Right ventricle myocardium superior (tissue), 1 donor: ENCODE data around the gene LIN52. TPM values are rescaled to one million over a fixed set of nuclear protein-coding genes. Genes with fewer than 3 reads are reported as not detected.

ENCODE experiments used
- ATAC-seq: fragments of 200-7000 bp; cut with Tn5 transposase; one replicate; pipeline ENCODE4 v1.9.1; 2020; ENCODE audit warnings: mild to moderate bottlenecking; ENCODE audit not compliant: poor library complexity
- DNase-seq: peaks from one replicate; pipeline ENCODE4 v3.0.0-alpha.2; 2020
- intact Hi-C: fragments of 100-400 bp; cut with DNase I; formaldehyde crosslinking; loops from one replicate; pipeline ENCODE4 v1.11.2; 2022
- total RNA-seq: library from RNA; stranded (reverse); fragmentation: NEBNext Ultra II Directional; extraction: Animal tissue kit (Norgen Biotek cat#: 25700); gene quantifications from one replicate; pipeline ENCODE4 v1.2.1, GENCODE V29; 2021
- donor health status: DM: no; HTN: yes; CAD: no; lungs with severe emphysema.

The LIN52 gene
- total RNA-seq, 1 donor from 2014 or later, result 5.6 TPM

- DNase-seq (no peak), ATAC-seq (no peak)
- intact Hi-C loops, result no loop called here
These were observed 76.0 kb downstream of the LIN52 start for GRCh38 chr14:74160763-74161162.

GRCh38 chr14:74161526-74162158, 76.9 kb downstream of the LIN52 start:
- no peak for ATAC-seq
- intact Hi-C loops, result no loop called here

DNA sequence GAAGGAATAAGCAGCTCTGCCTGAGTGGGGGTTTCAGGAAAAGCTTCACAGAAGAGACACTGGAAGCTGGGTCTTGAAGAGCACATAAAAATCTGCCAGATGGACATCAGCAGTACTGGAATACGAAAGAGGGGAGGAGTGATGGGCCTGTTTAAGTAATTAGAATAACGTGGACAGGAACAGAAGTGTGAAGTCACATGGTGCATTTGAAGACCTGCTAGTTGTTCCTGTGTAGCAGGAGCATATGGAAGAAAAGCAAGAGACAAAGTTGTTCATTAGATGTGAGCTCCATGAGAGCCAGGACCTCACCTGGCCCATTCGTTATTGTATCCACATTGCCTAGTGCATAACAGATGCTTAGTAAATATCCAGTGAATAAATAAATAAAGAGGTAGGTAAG, 85.2 kb downstream of the LIN52 start:
- intact Hi-C loops, result no loop called here
- no peak for ATAC-seq
- DNase-seq, result no peak

More at GRCh38 chr14:74161526-74162158, 76.9 kb downstream of the LIN52 start:
- DNase-seq, result no peak

GRCh38 chr14:74176400-74176793, 91.6 kb downstream of the LIN52 start:
- DNase-seq (no peak), ATAC-seq (no peak)
- intact Hi-C loops, result no loop called here

GRCh38 chr14:74179856-74180255, 95.1 kb downstream of the LIN52 start:
- ATAC-seq, result no peak
- intact Hi-C loops, result no loop called here

GRCh38 chr14:74190927-74191575, 106.3 kb downstream of the LIN52 start:
- no peak for ATAC-seq
- DNase-seq, result no peak
- intact Hi-C loops, result no loop called here

More at GRCh38 chr14:74179856-74180255, 95.1 kb downstream of the LIN52 start:
- no peak for DNase-seq

DNA sequence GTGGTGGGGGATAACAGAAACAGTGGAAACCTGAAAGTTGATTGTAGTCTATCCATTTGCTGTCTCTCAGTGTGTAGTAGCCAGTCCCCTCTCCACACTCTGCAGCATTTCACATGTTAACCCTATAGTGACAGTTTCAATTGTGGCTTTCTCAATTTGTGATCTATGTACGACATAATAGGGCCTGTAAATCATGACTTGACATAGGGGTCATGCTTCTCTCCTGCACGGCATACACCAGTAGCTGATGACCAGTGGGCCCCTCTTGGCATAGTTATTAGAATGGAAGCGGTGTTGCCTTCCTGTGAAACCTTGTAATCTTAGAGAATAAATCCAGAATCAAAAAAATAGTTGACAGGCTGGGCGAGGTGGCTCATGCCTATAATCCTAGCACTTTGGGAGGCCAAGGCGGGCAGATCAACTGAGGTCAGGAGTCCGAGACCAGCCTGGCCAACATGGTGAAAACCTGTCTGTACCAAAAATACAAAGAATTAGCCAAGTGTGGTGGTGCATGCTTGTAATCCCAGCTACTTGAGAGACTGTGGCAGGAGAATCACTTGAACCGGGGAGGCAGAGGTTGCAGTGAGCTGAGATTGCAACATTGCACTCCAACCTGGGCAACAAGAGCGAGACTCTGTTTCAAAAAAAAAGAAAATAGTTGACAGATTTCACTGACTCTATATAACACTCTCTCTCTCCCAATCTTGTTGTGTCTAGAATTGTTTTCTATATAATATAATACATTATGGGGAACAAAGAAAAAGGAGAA, 109.9 kb downstream of the LIN52 start:
- ATAC-seq (no peak), DNase-seq (no peak)
- intact Hi-C loops, result no loop called here

- ATAC-seq, result no peak
- no peak for DNase-seq
- intact Hi-C loops, result no loop called here
These were observed 110.9 kb downstream of the LIN52 start for GRCh38 chr14:74195623-74196022.

GRCh38 chr14:74198441-74199234, 113.9 kb downstream of the LIN52 start:
- DNase-seq, result no peak
- ATAC-seq, result no peak
- intact Hi-C loops, result no loop called here

- DNase-seq (no peak), ATAC-seq (no peak)
- intact Hi-C loops, result no loop called here
These were observed 117.4 kb downstream of the LIN52 start for GRCh38 chr14:74202113-74202512.

DNA sequence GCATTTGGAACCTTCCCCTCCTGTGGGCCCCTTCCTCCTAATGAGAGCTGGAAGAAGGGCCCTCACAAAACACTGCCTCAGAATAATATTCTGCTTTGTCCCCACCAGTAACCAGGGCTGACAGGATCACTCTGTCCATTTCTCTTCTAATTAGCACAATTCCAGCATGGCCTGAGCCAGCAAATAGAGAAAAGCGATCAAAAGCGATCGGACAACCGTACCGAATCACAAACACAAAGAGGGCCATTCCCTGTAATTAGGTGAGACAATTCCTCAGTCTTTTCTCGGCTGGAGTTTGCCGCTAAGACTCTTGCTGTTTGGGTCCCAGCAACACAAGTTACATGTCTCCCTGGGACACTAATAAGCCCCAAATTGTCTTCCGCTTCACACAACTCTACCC, 118.9 kb downstream of the LIN52 start:
- intact Hi-C loops, result no loop called here
- no peak for ATAC-seq
- DNase-seq, result no peak

DNA sequence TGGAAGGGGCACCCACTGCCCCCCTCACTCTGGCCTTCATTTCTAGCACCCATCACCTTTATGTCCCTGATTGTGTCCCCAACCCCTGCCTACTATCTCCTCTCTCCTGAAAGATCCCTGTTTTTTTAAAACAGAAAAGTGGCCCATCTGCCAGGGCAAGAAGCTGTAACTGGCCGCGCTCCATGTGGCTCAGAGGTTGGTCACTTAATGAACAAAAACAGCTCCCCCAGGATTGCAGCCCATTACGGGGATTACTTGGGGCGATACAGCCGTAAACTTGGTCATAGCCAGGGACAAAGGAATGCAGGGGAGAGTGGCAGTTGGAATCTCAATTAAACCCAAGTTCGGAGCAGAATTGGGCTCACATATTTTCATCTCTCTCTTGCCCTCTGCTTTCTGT, 119.7 kb downstream of the LIN52 start:
- no peak for DNase-seq
- intact Hi-C loops, result no loop called here
- no peak for ATAC-seq

DNA sequence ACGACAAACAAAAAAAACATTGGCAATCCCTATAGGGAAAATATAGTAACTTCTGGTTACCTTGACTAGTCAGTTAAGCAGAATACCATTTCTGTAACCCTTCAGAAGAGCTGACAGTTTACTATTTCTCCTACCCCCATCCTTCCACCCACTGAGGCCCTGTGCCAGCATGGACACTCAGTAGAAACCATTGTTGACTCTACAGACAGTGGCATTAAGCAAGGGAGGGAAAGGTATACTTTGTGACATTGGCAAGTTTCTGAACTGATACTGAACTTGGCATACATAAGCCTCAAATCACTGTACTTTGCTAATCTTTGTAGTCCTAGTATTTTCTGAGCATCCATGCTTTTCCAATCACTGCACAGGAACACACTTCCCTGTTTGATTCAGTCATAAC, 121.1 kb downstream of the LIN52 start:
- DNase-seq (no peak), ATAC-seq (no peak)
- intact Hi-C loops, result no loop called here

DNA sequence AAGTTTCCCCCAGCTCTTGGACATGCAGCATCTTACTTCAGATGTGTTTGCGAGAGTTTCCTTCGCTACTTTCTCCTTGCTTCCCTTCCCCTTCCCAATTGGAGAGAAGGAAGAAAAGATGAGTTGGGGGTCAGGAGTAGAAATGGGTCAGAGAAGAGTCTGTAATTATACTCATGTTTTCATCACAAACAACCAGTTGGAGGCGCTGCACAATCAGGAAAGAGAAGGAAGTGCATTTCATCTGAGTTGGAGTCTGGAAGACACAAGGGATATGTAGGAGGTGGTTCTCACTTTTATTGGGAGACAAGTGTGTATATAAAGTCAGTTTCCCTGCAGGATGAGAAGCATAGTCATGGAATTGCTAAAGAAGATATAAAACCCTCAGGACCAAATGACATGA, 123.2 kb downstream of the LIN52 start:
- intact Hi-C loops, result no loop called here
- DNase-seq (no peak), ATAC-seq (no peak)

- intact Hi-C loops, result no loop called here
- ATAC-seq, result no peak
- DNase-seq, result no peak
These were observed 123.9 kb downstream of the LIN52 start for GRCh38 chr14:74208642-74209041.

GRCh38 chr14:74211945-74212580, 127.3 kb downstream of the LIN52 start:
- ATAC-seq (no peak), DNase-seq (no peak)
- intact Hi-C loops, result no loop called here

DNA sequence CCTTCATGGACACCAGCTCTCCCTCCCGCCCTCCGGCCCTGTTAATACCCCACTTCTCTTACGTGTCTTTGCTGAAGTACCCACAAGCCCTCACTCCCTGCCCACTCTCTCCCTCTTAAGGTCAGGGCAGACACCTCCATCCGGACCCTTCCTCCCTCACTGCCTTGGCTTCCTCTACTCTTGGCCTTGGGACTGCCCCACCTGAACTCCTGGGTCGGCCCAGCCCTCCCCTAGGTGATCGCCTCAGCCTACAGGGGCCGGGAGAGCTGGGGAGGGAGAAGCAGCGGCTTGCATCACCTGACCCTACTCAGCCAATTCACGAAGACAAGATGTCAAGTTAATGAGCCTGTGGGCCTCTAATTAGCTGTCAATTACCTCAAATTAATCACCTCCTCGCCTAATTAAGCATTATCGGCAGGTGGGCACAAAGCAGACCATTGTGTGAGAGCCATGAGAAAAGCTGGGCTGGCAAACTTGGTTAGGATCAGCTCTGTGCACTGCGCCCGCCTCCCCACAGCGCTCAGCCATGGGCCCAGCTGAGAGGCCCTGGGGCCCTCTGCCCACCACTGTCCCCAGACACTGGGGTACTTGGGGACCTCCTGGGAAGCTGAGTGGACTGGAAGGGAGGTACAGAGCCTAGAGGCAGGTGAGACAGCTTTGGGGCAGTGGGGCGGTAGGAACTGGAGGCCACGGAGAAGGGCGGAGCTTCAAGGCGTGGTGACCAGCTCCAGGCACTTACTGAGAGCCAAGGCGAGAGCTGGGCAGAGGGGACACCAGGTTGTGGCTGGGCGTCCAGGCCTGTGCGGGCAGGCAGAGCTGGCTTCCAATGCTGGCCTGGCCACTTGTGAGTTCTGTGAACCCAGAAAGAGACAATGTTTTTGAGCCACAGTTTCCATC, 129.4 kb downstream of the LIN52 start:
- intact Hi-C loops, result no loop called here
- DNase-seq, result no peak

DNA sequence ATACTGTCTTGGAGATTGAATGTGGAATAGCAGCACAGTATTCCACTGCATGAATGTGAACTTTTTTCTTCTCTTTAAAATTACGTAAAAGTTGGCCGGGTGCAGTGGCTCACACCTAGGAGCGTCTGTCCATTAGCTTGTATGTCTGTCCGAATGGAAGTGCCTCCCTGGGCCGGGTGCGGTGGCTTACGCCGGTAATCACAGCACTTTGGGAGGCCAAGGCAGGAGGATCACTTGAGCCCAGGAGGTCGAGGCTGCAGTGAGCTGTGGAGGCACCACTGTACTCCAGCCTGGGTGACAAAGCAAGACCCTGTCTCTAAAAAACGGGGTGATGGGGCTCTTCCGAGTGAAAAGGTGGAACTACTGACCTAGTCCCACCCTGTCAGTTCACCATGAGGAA, 131.9 kb downstream of the LIN52 start:
- DNase-seq, result no peak
- intact Hi-C loops, result no loop called here
- no peak for ATAC-seq

More for the DNA sequence above, 129.4 kb downstream of the LIN52 start:
- no peak for ATAC-seq
